ENCODE results near the gene ZNF70. TPM values are rescaled to one million over a fixed set of nuclear protein-coding genes. Genes with fewer than 3 reads are reported as not detected.

ZNF70 gene
- total RNA-seq, 1 donor from 2014 or later: 11.2 TPM

DNA sequence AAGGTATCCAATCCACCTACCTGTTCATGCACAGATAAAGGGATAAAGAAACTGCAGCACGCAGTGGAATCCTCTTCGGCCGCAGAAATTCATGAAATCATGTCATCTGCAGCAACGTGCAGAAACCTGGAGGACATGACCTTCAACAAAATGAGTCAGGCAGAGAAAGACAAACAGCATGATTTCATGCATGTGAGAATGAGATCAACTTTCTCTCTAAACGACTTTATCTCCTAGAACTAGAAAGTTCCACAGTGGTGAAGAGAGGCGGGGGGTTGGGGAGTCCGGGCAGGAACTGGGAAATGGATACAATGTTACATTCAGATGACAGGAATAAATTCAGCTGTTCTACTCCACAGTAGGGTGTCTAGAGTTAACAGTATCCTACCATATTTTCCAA, 50.2 kb downstream of the ZNF70 start:
- ATAC-seq (no peak), DNase-seq (ENCODE audit: low spot score) (no peak)
- intact Hi-C loops (cut with DNase I): no loop called here

DNA sequence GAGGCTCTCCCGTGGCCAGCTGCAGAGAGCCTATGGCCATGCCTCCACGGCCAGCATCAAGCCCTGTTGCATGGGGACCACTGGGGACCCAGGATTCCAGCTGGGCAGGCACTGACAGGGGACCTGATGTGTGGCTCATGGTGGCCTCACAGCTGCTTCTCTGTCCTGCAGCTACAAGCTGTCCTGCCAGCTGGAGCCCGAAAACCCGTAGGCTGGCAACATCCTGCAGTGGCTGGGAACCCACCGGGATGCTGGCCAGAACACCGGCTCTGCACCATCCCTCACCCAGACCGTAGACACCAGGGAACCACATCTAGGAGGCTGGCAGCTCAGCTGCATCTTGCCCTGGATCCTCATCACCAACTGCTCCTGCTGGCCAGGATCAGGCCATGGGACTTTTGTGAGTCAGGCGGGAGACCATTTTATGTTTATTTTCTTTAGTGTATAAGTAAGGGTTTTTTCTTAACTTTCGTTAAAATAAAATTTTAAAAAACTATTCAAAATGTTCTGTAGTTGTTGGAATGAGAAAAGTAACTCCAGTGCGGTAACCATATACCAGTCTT, 52.2 kb downstream of the ZNF70 start:
- ATAC-seq: no peak

DNA sequence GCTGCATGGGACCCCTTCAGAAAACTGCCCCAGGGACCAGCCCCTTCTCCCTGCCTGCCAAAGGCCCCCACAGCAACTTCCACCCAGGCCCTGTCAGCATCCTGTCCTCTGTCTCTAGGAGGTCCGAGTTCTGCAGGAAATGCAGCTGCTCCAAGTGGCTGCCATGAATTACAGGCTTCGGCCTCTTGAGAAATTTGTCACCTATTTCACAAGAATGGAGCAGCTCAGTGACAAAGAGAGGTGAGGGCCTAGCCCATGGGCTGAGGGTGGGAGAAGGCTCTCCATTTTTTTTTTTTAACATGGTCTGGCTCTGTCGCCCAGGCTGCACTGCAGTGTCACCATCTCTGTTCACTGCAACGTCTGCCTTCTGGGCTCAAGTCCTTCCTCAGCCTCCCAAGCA, 52.8 kb downstream of the ZNF70 start:
- ATAC-seq: no peak
- intact Hi-C loops (cut with DNase I): no loop called here

More for the DNA sequence above, 52.2 kb downstream of the ZNF70 start:
- intact Hi-C loops (cut with DNase I): no loop called here
- no peak for DNase-seq (ENCODE audit: low spot score)

DNA sequence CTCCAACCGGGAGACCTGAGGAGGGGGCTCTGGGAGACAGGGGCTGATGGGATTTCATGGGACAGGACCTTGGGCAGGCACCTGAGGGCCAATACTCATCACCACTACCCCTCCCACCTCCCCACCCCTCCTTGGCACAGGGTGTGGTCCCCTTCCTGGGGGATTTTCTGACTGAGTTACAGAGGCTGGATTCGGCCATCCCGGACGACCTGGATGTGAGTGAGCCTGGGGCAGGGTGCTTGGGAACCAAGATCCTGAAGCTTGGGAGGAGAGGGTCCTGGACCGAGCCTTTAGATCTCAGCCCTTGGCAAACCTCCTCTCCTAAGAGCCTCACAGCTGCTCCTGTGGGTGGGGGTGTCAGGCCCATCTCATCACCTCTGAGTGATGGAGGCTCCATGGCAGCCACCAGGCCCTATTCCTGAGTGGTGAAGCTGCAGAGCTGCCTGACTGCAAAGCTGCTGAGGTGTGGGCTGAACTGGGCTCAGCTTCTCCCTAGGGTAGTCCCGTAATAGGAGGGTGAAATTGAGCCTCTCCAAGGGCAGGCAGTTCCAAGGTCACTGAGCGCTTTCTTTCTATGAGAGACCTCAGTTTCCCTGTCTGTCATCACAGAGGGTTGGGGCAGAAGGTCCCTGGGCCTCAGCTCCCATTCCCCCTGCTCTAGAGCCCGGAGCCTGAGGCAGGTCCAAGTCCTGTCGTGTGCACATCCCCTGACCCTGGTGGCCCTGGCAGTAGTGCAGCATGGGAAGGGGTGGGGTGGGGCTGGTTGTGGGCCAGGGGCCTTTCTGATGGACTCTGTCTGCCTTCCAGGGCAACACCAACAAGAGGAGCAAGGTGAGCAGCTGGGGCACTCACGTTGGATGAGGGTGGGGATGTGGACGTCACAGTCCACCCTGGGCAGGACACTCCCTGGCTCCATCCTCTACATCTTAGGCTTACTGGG, 53.6 kb downstream of the ZNF70 start:
- DNase-seq (ENCODE audit: low spot score) (no peak), ATAC-seq (no peak)
- intact Hi-C loops (cut with DNase I): no loop called here

More for the DNA sequence above, 52.8 kb downstream of the ZNF70 start:
- no peak for DNase-seq (ENCODE audit: low spot score)

DNA sequence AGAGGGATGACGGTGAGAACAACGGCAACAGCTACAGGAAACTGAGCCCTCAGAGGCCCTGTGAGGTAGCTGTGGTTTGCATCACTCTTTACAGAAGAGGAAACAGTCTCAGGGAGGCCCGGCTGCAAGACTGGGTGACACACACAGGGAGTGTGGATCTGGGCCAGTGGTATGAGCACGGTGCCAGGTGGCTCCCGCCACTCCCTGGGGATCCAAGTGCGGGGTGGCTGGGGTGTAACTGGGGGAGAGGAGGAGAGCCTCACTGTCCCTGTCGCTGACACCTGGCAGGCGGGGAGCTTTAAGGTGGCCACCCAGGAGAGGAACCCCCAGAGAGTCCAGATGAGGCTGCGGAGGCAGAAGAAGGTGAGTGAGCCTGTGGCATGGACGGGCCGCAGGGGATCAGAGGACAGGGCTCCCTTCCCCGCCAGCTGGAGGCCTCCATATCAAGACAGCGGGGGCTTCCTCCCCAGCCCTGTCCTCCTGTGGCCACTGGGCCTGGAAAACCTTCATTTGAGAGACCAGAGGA, 54.5 kb downstream of the ZNF70 start:
- no peak for DNase-seq (ENCODE audit: low spot score)
- intact Hi-C loops (cut with DNase I): no loop called here
- ATAC-seq: peak; percentile 31

DNA sequence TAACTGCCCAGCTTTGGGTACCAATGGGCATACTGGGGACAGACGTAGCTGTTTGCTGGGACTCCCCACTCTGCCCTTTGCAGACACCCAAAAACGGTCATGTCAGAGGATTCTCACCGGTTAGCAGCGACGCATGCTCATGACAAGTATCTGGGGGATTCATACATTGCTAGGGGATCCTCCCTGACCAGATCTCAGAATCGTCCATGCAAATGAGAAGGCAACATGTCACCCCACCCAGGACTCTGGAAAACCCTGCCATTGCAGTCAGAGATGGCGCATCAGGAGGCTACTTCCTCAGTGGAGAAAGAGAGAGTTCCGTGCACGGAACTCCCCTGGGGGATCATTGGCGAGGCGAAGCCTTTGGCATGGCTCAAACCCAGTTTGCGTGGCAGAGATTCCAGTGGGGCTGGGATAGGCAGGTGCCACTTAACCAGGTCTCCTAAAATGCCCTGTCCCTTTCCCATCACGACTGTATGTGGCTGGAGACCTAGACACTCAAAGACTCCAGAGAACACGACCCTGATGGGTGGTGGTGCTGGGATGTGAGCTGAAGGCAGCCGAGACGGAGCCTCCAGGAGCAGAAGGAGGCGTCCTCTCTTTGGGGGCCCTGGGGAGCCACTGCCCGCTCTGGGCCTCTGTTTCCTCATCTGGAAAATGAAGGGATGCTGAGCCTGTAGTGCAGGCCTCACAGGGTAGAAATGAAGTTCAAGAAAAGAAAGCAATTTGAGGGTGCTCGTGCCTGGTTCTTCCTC, 55.2 kb downstream of the ZNF70 start:
- intact Hi-C loops (cut with DNase I): no loop called here
- ATAC-seq: no peak
- no peak for DNase-seq (ENCODE audit: low spot score)

DNA sequence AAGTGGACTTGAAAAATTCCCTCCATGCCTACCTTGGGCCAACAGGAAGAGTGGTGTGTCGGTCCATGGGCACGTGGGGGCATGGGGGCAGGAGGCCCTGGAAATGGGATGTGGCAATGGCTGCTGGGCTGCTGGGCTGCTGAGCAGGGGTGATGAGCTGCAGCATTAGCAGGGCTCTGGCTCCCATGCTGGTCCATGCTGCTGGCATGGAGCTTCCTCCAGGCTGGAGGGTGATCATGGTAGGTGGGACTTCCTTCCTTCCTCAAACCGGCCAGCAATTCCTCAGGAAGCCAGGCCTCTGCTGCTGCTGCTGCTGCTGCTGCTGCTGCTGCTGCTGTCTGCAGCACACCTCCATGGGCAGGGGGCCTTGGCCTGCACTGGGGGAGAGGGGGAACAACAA, 55.8 kb downstream of the ZNF70 start:
- peak; percentile 48 for DNase-seq (ENCODE audit: low spot score)
- no peak for ATAC-seq
- intact Hi-C loops (cut with DNase I): no loop called here

DNA sequence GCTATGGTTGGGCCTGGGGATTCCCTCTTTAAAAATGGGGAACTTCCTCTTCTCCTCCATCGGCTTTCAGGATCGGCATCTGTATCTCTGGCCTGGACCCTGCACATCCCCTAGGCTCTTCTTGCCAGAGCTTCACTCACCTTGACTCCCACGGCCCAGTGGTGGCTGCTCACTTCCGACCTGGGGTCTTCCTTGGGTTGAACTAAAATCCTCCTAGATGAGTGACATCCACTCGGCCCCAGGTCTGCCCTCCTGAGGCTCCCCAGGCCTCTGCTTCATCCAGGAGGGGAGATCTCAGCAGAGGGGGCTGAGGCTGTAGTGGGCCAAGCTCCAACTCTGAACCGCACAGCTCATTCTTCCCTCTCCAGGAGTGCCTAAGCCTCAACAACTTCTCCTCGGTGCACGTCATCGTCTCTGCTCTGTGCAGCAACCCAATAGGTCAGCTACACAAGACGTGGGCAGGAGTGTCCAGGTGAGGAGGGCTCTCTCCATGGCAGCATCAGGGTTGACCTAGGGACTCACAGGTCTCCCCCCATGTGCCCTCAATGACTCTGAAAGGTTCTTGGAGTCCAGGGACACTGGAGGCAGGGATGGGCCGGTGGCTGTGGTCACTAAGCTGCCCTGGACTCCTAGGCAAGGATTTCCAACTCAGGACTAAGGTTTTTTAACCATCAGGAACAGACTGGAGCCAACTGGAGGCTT, 56.8 kb downstream of the ZNF70 start:
- intact Hi-C loops (cut with DNase I): no loop called here
- DNase-seq (ENCODE audit: low spot score) (peak; percentile 38), ATAC-seq (no peak)

DNA sequence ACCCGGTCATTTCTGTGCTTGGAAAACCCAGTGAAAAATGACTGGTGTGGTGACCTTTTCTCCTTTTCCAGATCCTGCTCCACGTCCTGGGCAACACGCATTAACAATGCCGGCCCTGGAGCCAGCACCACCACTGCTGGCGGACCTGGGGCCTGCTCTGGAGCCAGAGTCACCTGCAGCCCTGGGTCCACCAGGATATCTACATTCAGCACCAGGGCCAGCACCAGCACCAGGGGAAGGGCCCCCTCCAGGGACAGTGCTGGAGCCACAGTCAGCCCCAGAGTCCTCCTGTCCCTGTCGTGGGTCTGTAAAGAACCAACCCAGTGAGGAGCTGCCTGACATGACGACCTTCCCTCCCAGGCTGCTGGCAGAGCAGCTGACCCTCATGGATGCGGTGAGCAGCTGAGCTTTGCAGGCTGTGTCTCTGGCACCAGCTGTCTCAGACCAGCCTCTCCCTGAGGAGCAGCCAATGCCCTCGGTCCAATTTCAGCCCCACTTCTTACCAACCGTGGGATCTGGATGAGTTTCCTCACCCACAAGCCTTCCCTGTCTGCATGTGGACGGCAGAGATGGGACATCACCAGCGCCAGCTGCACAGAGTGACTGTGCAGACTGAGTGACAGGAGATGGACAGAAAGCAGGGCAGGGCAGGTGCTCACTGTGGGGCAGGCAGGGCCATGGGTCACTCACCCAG, 58.2 kb downstream of the ZNF70 start:
- intact Hi-C loops (cut with DNase I): no loop called here
- DNase-seq (ENCODE audit: low spot score) (peak; percentile 30), ATAC-seq (no peak)

DNA sequence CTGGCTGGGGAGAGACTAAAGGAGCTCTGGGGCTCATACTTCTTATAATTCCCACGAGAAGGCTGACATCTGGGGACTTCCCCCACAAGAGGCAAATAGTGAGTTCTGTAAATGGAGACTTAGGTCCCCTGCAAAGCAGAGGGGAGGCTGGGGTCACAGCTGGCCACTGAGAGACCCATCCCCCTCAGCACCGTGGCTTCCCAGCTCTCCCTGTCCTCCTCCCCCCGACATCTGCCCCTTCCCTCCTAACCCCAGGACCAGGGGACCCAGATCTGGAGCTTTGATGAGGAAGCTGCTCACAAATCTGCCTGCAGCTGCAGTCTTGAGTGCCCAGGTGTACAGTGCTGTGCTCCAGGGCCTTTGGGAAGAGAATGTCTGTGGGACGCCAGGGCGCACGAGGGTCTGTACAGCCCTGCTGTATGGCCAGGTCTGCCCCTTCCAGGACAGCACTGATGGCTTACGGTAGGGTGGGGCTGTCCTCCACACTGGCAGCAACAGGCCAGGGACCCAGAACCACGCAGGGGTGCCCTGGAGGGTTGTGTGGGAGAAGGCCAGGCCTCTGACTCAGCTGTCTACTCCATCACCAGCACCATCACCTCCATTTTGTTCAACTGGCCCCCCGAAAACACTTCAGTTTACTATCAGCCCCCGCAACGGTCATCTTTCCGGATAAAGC, 59.0 kb downstream of the ZNF70 start:
- intact Hi-C loops (cut with DNase I): no loop called here
- no peak for ATAC-seq
- DNase-seq (ENCODE audit: low spot score): peak; percentile 48

DNA sequence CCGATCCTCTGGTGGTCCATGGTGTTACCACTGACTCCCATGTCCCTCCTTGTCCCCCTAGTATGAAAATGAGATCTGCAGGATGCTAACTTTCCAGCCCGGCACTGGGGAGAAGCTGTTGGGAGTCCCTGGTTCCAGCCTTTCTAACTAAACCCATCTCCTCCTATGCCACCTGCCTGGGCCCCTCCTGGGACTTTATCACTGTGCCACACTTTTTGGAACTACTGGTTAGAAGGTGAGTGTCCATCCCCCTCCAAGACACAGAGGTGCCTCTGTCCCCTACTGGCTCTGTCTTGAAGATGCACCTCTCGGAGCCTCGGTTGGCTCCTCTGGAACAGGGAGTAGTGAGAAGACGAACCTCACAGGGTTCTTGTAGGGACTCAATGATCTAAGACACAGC, 60.2 kb downstream of the ZNF70 start, which contains the start of gene RGL4:
TSS of gene RGL4 (plus strand) at position 301 of the 400 bp plus-strand sequence. CDS start 1,018 bp downstream, outside the sequence.
- no peak for DNase-seq (ENCODE audit: low spot score)
- intact Hi-C loops (cut with DNase I): no loop called here
- no peak for ATAC-seq

DNA sequence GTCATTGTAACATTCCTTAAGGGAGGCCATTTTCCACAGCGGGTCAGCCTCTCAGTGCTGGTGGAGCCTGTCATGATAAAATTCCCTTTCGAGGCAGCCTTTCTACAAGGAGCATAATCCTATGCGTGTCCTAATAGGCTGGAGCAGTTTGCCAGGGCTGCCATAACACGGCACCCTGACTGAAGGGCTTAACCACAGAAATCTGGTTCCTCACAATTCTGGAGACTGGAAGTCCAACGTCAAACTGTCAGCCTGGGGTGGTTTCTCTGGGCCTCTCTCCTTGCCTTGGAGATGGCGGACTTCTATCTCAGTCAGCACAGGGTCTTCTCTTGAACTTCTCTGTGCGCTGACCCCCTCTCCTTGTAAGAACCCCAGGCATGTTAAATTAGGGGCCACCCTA, 61.5 kb downstream of the ZNF70 start:
- intact Hi-C loops (cut with DNase I): no loop called here
- no peak for DNase-seq (ENCODE audit: low spot score)
- ATAC-seq: no peak

Other genes starting within 250 kb of the ZNF70 start
- not detected for gene IGLL1, start 170.8 kb downstream of the ZNF70 start, total RNA-seq
- 1.3 TPM for gene DRICH1, start 118.8 kb downstream of the ZNF70 start, total RNA-seq
- gene RGL4, start 60.1 kb downstream of the ZNF70 start, total RNA-seq: 1.2 TPM
- gene VPREB3, start 3.3 kb upstream of the ZNF70 start, total RNA-seq: not detected
- 0.49 TPM for gene C22orf15, start 11.9 kb upstream of the ZNF70 start, total RNA-seq
- gene CHCHD10, start 16.9 kb upstream of the ZNF70 start, total RNA-seq: 32.5 TPM
- 3.9 TPM for gene MMP11, start 21.7 kb upstream of the ZNF70 start, total RNA-seq
- gene SMARCB1, start 35.9 kb upstream of the ZNF70 start, total RNA-seq: 56.2 TPM
- 2.7 TPM for gene DERL3, start 87.9 kb upstream of the ZNF70 start, total RNA-seq
- gene SLC2A11, start 106.8 kb upstream of the ZNF70 start, total RNA-seq: 13.6 TPM
- gene MIF, start 143.3 kb upstream of the ZNF70 start, total RNA-seq: 229 TPM
- gene GSTT2B, start 210.1 kb upstream of the ZNF70 start, total RNA-seq: 19.5 TPM
- 4.0 TPM for gene DDTL, start 215.8 kb upstream of the ZNF70 start, total RNA-seq
- 57.8 TPM for gene DDT, start 223.3 kb upstream of the ZNF70 start, total RNA-seq
- gene GSTT2, start 229.0 kb upstream of the ZNF70 start, total RNA-seq: not detected

All from sciatic nerve (tissue), 2 donors.